OCI-LY1 (cell line): ENCODE results near the gene VPS4A.

ENCODE experiments used
- EZH2 ChIP-seq: fragments of 200-600 bp; sonication (generic), shearing (Covaris generic); IDR thresholded peaks from 2 replicates; pipeline ENCODE4 v1.8.0; 2017; ENCODE audit warnings: borderline replicate concordance, mixed run types, mild to moderate bottlenecking, antibody characterized with exemption, low read length, moderate library complexity, mixed read lengths
- TF ChIP-seq, protein P1 (sequence below): fragments of 200-600 bp; sonication (generic), shearing (Covaris generic); IDR thresholded peaks from 2 replicates; pipeline ENCODE4 v1.5.1; 2017; ENCODE audit warnings: mild to moderate bottlenecking, antibody characterized with exemption, low read length, moderate library complexity, mixed read lengths

DNA sequence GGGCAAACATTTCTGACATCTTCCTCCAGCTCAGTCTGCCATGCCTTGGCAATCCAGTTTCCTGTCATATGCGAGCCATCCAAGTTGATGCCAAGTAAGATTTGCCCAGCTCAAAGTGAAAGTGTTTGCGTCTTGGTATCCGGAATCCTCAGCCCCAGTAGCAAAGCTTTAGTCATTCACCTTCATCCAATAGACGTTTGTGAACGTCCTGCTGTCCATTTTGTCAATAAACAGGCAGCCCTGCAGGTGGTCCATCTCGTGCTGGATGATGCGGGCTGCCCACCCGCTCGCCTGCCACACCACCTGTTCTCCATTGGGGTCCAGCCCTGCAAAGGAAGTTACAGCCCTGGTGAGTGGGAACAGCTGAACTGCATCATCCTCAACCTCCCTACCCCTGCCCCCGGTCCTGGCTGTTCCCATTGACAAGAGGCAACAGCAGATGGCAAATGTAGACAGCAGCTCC is 17.7 kb downstream of the VPS4A start:
- TF ChIP-seq, protein P1, sequence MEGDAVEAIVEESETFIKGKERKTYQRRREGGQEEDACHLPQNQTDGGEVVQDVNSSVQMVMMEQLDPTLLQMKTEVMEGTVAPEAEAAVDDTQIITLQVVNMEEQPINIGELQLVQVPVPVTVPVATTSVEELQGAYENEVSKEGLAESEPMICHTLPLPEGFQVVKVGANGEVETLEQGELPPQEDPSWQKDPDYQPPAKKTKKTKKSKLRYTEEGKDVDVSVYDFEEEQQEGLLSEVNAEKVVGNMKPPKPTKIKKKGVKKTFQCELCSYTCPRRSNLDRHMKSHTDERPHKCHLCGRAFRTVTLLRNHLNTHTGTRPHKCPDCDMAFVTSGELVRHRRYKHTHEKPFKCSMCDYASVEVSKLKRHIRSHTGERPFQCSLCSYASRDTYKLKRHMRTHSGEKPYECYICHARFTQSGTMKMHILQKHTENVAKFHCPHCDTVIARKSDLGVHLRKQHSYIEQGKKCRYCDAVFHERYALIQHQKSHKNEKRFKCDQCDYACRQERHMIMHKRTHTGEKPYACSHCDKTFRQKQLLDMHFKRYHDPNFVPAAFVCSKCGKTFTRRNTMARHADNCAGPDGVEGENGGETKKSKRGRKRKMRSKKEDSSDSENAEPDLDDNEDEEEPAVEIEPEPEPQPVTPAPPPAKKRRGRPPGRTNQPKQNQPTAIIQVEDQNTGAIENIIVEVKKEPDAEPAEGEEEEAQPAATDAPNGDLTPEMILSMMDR: no peak
- TF ChIP-seq EZH2: no peak
